Measurements from ENCODE around the gene TMTC3. TPM values are rescaled to one million over a fixed set of nuclear protein-coding genes. Genes with fewer than 3 reads are reported as not detected.

TMTC3 gene
- total RNA-seq, 1 experiment from 2014 or later: 19.0 TPM

- Mint-ChIP-seq H3K27ac (ENCODE audit: low read depth, unreplicated experiment) (no peak overlapping the region), H3K27me3 (ENCODE audit: insufficient read depth, unreplicated experiment) (no peaks in the 10 kb centered on the region), H3K4me1 (ENCODE audit: insufficient read depth, unreplicated experiment) (no peaks in the 10 kb centered on the region), H3K36me3 (ENCODE audit: insufficient read depth, unreplicated experiment) (no peaks in the 10 kb centered on the region), H3K4me3 (ENCODE audit: unreplicated experiment) (no peak overlapping the region), H3K9me3 (ENCODE audit: unreplicated experiment) (peaks cover 10% of the 10 kb centered on the region)
- intact Hi-C loops (cut with micrococcal nuclease): no loop called here
- ChIA-PET CTCF (no interaction called here), POLR2A (no interaction called here)
- DNase-seq (ENCODE audit: unreplicated experiment): no peak
- no peak for TF ChIP-seq CTCF (IDR thresholded peaks at IDR 0.05; ENCODE audit: unreplicated experiment)
- no TSS peak for BruUV-seq (replicated peaks)
These were observed 83.7 kb downstream of the TMTC3 start for GRCh38 chr12:88225776-88226175.

- DNase-seq (ENCODE audit: unreplicated experiment): no peak
- Mint-ChIP-seq H3K4me1 (ENCODE audit: insufficient read depth, unreplicated experiment) (no peaks in the 10 kb centered on the region), H3K9me3 (ENCODE audit: unreplicated experiment) (peaks cover 8% of the 10 kb centered on the region), H3K27me3 (ENCODE audit: insufficient read depth, unreplicated experiment) (no peaks in the 10 kb centered on the region), H3K36me3 (ENCODE audit: insufficient read depth, unreplicated experiment) (no peaks in the 10 kb centered on the region), H3K27ac (ENCODE audit: low read depth, unreplicated experiment) (no peak overlapping the region), H3K4me3 (ENCODE audit: unreplicated experiment) (no peak overlapping the region)
- TF ChIP-seq CTCF (IDR thresholded peaks at IDR 0.05; ENCODE audit: unreplicated experiment): no peak
- BruUV-seq (replicated peaks): no TSS peak
- ChIA-PET POLR2A (interaction anchor here (0.7 kb wide), 1 partner anchor 232 kb away, joined by 3 read pairs; no protein-coding TSS in a partner anchor), CTCF (no interaction called here)
- intact Hi-C loops (cut with micrococcal nuclease): no loop called here
These were observed 85.2 kb downstream of the TMTC3 start for GRCh38 chr12:88227263-88227662.

- ChIA-PET POLR2A (interaction anchor here (0.7 kb wide), 1 partner anchor 232 kb away, joined by 3 read pairs; no protein-coding TSS in a partner anchor), CTCF (no interaction called here)
- no peak overlapping the region for H3K27ac Mint-ChIP-seq (ENCODE audit: low read depth, unreplicated experiment)
- no peaks in the 10 kb centered on the region for H3K36me3 Mint-ChIP-seq (ENCODE audit: insufficient read depth, unreplicated experiment)
- no peak overlapping the region for H3K4me3 Mint-ChIP-seq (ENCODE audit: unreplicated experiment)
- no TSS peak for BruUV-seq (replicated peaks)
- peaks cover 8% of the 10 kb centered on the region for H3K9me3 Mint-ChIP-seq (ENCODE audit: unreplicated experiment)
- TF ChIP-seq CTCF (IDR thresholded peaks at IDR 0.05; ENCODE audit: unreplicated experiment): no peak
- no peaks in the 10 kb centered on the region for H3K27me3 Mint-ChIP-seq (ENCODE audit: insufficient read depth, unreplicated experiment)
- intact Hi-C loops (cut with micrococcal nuclease): no loop called here
- no peak for DNase-seq (ENCODE audit: unreplicated experiment)
- no peaks in the 10 kb centered on the region for H3K4me1 Mint-ChIP-seq (ENCODE audit: insufficient read depth, unreplicated experiment)
These were observed 85.8 kb downstream of the TMTC3 start for GRCh38 chr12:88227871-88228270.

GRCh38 chr12:88228720-88229119 is 86.6 kb downstream of the TMTC3 start:
- H3K27me3 Mint-ChIP-seq (ENCODE audit: insufficient read depth, unreplicated experiment): no peaks in the 10 kb centered on the region
- no peak for TF ChIP-seq CTCF (IDR thresholded peaks at IDR 0.05; ENCODE audit: unreplicated experiment)
- ChIA-PET POLR2A (no interaction called here), CTCF (no interaction called here)
- no TSS peak for BruUV-seq (replicated peaks)
- no peak for DNase-seq (ENCODE audit: unreplicated experiment)
- intact Hi-C loops (cut with micrococcal nuclease): no loop called here
- no peaks in the 10 kb centered on the region for H3K4me1 Mint-ChIP-seq (ENCODE audit: insufficient read depth, unreplicated experiment)
- no peak overlapping the region for H3K4me3 Mint-ChIP-seq (ENCODE audit: unreplicated experiment)
- H3K9me3 Mint-ChIP-seq (ENCODE audit: unreplicated experiment): peaks cover 8% of the 10 kb centered on the region
- no peaks in the 10 kb centered on the region for H3K36me3 Mint-ChIP-seq (ENCODE audit: insufficient read depth, unreplicated experiment)
- peak overlapping the region; percentile 57 for H3K27ac Mint-ChIP-seq (ENCODE audit: low read depth, unreplicated experiment)
